Fibroblast of mammary gland (primary cell): ENCODE measurements around the gene POGZ.

Experiments
- DNase-seq: peaks from one replicate; pipeline ENCODE4 v3.0.0-alpha.2; 2010; ENCODE audit warnings: low read depth
- H3K4me3 ChIP-seq: 2 replicates; pipeline ENCODE4 v1.5.1; 2011; ENCODE audit warnings: low read depth, mild to moderate bottlenecking, low read length, moderate library complexity; ENCODE audit not compliant: control insufficient read depth
- TF ChIP-seq, protein P1 (sequence below): conservative IDR thresholded peaks from 2 replicates; pipeline ENCODE4 v1.5.1; 2011; ENCODE audit warnings: low read depth, low read length, inconsistent platforms; ENCODE audit not compliant: control insufficient read depth, insufficient read depth

POGZ gene

DNA sequence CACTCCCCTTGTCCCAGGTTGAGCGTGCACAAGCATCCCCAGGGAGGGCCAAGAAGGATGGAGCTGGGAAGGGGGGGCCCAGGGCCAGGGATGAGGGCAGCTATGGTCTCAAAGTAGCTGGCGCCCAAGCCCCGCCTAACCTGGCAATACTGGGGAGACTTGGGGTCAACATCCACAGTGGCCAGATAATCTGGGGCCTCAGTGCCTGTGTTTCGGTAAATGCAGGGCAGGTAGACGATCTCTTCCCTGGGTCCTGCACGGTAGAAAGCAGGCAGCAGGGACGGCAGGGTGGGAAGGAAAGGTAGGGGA, 90.0 kb downstream of the POGZ start:
- no peak overlapping the region for H3K4me3 ChIP-seq
- DNase-seq: no peak
- TF ChIP-seq, protein P1, sequence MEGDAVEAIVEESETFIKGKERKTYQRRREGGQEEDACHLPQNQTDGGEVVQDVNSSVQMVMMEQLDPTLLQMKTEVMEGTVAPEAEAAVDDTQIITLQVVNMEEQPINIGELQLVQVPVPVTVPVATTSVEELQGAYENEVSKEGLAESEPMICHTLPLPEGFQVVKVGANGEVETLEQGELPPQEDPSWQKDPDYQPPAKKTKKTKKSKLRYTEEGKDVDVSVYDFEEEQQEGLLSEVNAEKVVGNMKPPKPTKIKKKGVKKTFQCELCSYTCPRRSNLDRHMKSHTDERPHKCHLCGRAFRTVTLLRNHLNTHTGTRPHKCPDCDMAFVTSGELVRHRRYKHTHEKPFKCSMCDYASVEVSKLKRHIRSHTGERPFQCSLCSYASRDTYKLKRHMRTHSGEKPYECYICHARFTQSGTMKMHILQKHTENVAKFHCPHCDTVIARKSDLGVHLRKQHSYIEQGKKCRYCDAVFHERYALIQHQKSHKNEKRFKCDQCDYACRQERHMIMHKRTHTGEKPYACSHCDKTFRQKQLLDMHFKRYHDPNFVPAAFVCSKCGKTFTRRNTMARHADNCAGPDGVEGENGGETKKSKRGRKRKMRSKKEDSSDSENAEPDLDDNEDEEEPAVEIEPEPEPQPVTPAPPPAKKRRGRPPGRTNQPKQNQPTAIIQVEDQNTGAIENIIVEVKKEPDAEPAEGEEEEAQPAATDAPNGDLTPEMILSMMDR: no peak

DNA sequence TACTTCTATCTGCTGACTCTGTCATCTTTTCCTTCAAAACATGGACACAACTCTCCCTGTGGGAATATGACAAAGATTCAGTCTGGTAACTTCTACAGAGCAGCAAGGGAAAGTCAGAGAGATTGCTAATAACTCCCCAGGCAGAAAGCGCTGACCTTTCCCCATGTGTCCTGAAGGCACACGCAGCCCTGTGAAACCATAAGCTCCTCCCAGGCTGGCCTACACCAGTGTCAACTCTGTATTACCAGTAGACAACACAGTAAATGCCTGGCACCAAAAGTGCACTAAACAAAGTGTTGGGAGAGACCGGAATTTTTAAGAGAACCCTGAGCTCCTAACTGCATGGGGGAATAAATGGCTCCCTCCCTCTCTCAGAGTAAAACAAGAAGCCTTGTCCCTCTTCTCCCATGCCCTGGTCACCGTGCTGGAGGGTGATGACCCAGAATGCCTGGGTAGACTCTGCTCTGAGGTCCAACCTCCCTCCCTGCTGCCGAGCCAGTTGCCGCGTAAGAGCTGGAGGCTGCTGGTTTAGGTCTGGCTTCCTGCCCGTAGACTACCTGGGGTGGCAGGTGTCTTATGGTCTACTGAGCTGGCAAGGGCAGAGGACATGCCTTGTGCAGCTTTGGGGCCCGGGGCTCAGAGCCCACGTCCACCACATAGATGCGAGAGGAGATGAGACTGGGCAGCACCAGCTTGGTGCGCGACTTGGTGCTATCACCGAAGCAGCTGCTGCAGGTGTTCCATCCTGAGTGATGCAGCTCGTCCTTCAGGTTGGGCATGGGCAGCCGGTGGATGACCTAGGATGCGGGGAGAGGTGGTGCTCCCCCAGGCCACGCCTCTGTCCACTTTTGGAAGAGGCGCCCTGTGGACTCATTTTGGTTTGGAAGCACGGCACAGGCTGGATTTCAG, 90.6 kb downstream of the POGZ start:
- no peak for DNase-seq
- no peak overlapping the region for H3K4me3 ChIP-seq
- TF ChIP-seq, protein P1: no peak

DNA sequence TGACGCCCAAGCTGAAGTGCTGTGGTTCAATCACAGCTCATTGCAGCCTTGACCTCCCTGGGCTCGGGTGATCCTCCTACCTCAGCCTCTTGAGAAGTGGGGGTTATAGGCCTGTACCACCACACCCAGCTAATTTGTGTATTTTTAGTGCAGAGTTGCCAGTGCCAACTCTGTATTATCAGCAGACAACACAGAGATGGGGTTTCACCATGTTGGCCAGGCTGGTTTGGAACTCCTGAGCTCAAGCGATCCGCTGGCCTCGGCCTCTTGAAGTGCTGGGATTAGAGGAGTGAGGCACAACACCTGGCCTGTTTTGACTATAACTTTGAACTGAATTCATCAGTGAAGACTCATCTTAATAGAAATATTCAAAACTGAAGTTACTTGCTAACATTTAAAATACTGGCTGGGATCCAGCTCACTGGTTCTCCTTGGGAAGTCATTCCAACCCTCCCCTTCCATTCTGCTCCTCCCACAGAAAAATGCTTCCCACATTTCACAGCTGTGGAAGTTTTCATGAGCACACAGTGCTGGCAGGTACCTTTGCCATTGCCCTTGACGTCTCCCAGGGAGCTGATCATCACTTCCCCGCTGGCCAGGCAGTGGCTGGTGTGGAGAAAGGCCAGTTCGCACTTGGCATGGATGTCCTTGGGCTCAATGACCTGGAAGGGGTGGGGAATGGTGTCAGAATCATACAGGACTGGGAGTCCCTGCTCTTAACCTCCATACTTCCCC, 91.5 kb downstream of the POGZ start:
- H3K4me3 ChIP-seq: no peak overlapping the region
- TF ChIP-seq, protein P1: no peak
- no peak for DNase-seq

DNA sequence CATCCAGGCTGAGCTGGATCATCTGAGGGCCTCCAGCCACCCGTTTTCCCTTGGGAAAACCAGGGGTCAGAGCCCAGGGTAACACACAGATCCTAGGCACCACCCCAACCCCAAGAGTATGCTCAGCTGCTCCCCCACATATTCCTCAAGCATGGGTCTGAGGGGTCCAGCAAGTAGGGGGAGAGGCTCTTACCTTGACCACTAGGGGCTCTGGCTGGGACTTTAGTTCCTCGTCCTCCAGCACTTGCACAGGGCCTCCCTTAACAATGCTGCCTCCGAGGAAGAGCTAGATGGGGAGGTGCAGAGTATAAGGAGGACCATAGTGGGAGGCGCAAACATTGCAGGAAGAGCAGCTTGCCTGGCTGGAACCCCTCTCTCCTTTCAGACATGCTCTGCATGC, 94.3 kb downstream of the POGZ start:
- H3K4me3 ChIP-seq: no peak overlapping the region
- no peak for DNase-seq
- TF ChIP-seq, protein P1: no peak

DNA sequence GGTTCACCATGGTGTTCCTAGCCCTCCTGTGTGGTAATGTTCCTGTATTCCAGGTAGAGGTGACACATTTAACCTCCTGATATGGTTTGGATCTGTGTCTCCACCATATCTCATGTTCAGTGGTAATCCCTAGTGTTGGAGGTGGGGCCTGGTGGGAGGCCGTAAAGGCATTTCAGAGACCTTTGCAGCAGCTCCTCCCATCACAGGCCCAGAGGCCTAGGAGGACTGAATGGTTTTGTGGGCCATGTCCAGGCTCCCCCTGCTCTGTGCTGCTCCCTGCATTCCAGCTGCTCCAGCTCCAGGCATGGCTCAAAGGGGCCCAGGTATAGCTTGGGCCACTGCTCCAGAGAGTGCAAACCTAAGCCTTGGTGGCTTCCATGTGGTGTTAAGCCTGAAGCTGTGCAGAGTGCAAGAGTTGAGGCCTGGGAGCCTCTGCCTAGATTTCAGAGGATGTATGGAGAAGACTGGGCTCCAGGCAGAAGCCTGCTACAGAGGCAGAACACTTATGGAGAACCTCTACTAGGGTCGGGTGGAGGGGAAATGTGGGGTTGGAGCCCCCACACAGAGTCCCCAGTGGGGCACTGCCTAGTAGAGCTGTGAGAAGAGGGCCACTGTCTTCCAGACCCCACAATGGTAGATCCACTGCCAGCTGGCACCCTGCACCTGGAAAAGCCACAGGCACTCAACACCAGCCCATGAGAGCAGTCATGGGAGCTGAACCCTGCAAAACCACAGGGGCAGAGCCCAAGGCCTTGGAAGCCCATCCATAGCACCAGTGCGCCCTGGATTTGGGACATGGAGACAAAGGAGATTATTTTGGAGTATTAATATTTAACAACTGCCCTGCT, 96.8 kb downstream of the POGZ start:
- TF ChIP-seq, protein P1: no peak
- DNase-seq: no peak
- no peak overlapping the region for H3K4me3 ChIP-seq

DNA sequence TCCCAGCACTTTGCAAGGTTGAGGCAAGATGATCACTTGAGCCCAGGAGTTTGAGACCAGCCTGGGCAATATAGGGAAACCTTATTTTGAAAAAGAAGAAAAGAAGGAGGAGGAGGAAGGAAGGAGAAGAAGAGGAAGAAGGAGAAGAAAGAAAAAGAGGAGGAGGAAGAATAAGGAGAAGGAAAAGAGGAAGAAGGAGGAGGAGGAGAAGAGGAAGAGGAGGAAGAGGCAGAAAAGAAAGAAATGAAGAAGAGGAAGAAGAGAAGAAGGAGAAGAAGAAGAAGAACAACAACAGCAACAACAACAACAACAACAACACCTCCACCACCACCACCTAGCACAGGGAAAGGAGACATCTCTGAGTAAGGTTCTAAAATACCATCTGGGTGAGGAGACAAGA, 97.4 kb downstream of the POGZ start:
- H3K4me3 ChIP-seq: no peak overlapping the region
- no peak for DNase-seq
- TF ChIP-seq, protein P1: no peak
